H9 (cell line): ENCODE data around the gene BLMH. TPM values are rescaled to one million over a fixed set of nuclear protein-coding genes. Genes with fewer than 3 reads are reported as not detected.

Experiments used
- DNase-seq: peaks from one replicate; pipeline ENCODE4 v3.0.0-alpha.2; 2017
- H2AFZ ChIP-seq: one replicate; pipeline ENCODE4 v1.6.1; 2013; ENCODE audit warnings: mild to moderate bottlenecking, low read length, control low read depth, moderate library complexity
- H2AK5ac ChIP-seq: 2 replicates; pipeline ENCODE4 v1.6.1; 2013; ENCODE audit warnings: low read length, control low read depth, mixed read lengths; ENCODE audit not compliant: insufficient read length
- H2BK120ac ChIP-seq: one replicate; pipeline ENCODE4 v1.6.1; 2013; ENCODE audit warnings: low read depth, mild to moderate bottlenecking, low read length, control low read depth, inconsistent platforms; ENCODE audit not compliant: poor library complexity, severe bottlenecking
- H2BK12ac ChIP-seq: 2 replicates; pipeline ENCODE4 v1.6.1; 2013; ENCODE audit warnings: low read length, control low read depth, mixed read lengths, low read depth; ENCODE audit not compliant: insufficient read length
- H2BK15ac ChIP-seq: 2 replicates; pipeline ENCODE4 v1.6.1; 2013; ENCODE audit warnings: low read depth, low read length, control low read depth
- H2BK20ac ChIP-seq: one replicate; pipeline ENCODE4 v1.6.1; 2013; ENCODE audit warnings: low read depth, mild to moderate bottlenecking, low read length, control low read depth, inconsistent platforms; ENCODE audit not compliant: poor library complexity, severe bottlenecking
- H2BK5ac ChIP-seq: 2 replicates; pipeline ENCODE4 v1.6.1; 2013; ENCODE audit warnings: low read length, control low read depth, mixed read lengths; ENCODE audit not compliant: insufficient read length
- H3K14ac ChIP-seq: 2 replicates; pipeline ENCODE4 v1.6.1; 2013; ENCODE audit warnings: low read length, control low read depth; ENCODE audit not compliant: insufficient read depth
- H3K18ac ChIP-seq: 2 replicates; pipeline ENCODE4 v1.6.1; 2013; ENCODE audit warnings: low read depth, mild to moderate bottlenecking, mixed read lengths, low read length, control low read depth; ENCODE audit not compliant: insufficient read length
- H3K23ac ChIP-seq: 2 replicates; pipeline ENCODE4 v1.6.1; 2013; ENCODE audit warnings: low read length, control low read depth, mixed read lengths, low read depth; ENCODE audit not compliant: insufficient read length
- H3K23me2 ChIP-seq: 2 replicates; pipeline ENCODE4 v1.6.1; 2013; ENCODE audit warnings: low read depth, mild to moderate bottlenecking, mixed read lengths, low read length, control low read depth; ENCODE audit not compliant: insufficient read length, poor library complexity, severe bottlenecking
- H3K27ac ChIP-seq: 2 replicates; pipeline ENCODE4 v1.5.1; 2013; ENCODE audit warnings: low read length, control low read depth, mixed read lengths, low read depth; ENCODE audit not compliant: insufficient read length
- H3K27me3 ChIP-seq: 2 replicates; pipeline ENCODE4 v1.6.1; 2013; ENCODE audit warnings: low read length, control low read depth, inconsistent platforms; ENCODE audit not compliant: insufficient read depth
- H3K4ac ChIP-seq: 2 replicates; pipeline ENCODE4 v1.6.1; 2013; ENCODE audit warnings: low read depth, mild to moderate bottlenecking, control low read depth, inconsistent platforms, low read length, moderate library complexity
- H3K4me1 ChIP-seq: 2 replicates; pipeline ENCODE4 v1.6.1; 2013; ENCODE audit warnings: low read length, control low read depth, inconsistent platforms; ENCODE audit not compliant: insufficient read depth
- H3K4me2 ChIP-seq: 2 replicates; pipeline ENCODE4 v1.6.1; 2013; ENCODE audit warnings: low read length, control low read depth, mixed read lengths; ENCODE audit not compliant: insufficient read length, insufficient read depth
- H3K56ac ChIP-seq: 2 replicates; pipeline ENCODE4 v1.6.1; 2013; ENCODE audit warnings: low read depth, mild to moderate bottlenecking, mixed read lengths, low read length, control low read depth; ENCODE audit not compliant: insufficient read length
- H3K79me1 ChIP-seq: 2 replicates; pipeline ENCODE4 v1.6.1; 2013; ENCODE audit warnings: low read depth, mild to moderate bottlenecking, moderate library complexity, low read length, control low read depth, inconsistent platforms; ENCODE audit not compliant: insufficient read depth, poor library complexity, severe bottlenecking
- H3K79me2 ChIP-seq: 2 replicates; pipeline ENCODE4 v1.6.1; 2013; ENCODE audit warnings: low read length, control low read depth, inconsistent platforms; ENCODE audit not compliant: insufficient read depth
- H3K9ac ChIP-seq: 2 replicates; pipeline ENCODE4 v1.6.1; 2013; ENCODE audit warnings: low read length, control low read depth, mixed read lengths; ENCODE audit not compliant: insufficient read length; ENCODE audit errors: extremely low read depth
- H3K9me3 ChIP-seq: one replicate; pipeline ENCODE4 v1.6.1; 2013; ENCODE audit warnings: low read depth, low read length, inconsistent platforms; ENCODE audit not compliant: control insufficient read depth
- H3T11ph ChIP-seq: one replicate; pipeline ENCODE4 v1.6.1; 2013; ENCODE audit warnings: mild to moderate bottlenecking, low read length, control low read depth, inconsistent platforms
- H4K20me1 ChIP-seq: one replicate; pipeline ENCODE4 v1.6.1; 2013; ENCODE audit not compliant: control insufficient read depth, insufficient read length, insufficient read depth
- H4K5ac ChIP-seq: 2 replicates; pipeline ENCODE4 v1.6.1; 2013; ENCODE audit warnings: low read depth, mild to moderate bottlenecking, mixed read lengths, low read length, control low read depth; ENCODE audit not compliant: insufficient read length
- H4K8ac ChIP-seq: replicated peaks from 2 replicates; pipeline ENCODE4 v1.6.1; 2013; ENCODE audit warnings: low read length, control low read depth, mixed read lengths, low read depth; ENCODE audit not compliant: insufficient read length
- H4K91ac ChIP-seq: 2 replicates; pipeline ENCODE4 v1.6.1; 2013; ENCODE audit warnings: low read depth, mild to moderate bottlenecking, moderate library complexity, mixed read lengths, low read length, control low read depth; ENCODE audit not compliant: insufficient read length
- H3K27ac Mint-ChIP-seq, 3 experiments: 2 replicates in 2 of 3; 3 replicates in 1 of 3; pipeline ENCODE4 v1.8.0; 2020 to 2021; ENCODE audit warnings: mixed read lengths in 3 of 3, mild to moderate bottlenecking in 1 of 3, moderate library complexity in 1 of 3
- H3K27me3 Mint-ChIP-seq: 2 replicates; pipeline ENCODE4 v1.8.0; 2021; ENCODE audit warnings: low read depth, mild to moderate bottlenecking, moderate library complexity, mixed read lengths
- H3K36me3 Mint-ChIP-seq, 3 experiments: 2 replicates in 2 of 3; 3 replicates in 1 of 3; pipeline ENCODE4 v1.8.0; 2020 to 2021; ENCODE audit warnings: low read depth in 3 of 3, mixed read lengths in 3 of 3; ENCODE audit not compliant: insufficient read depth in 1 of 3
- H3K4me1 Mint-ChIP-seq, 2 experiments: 2 replicates each; pipeline ENCODE4 v1.8.0; 2020; ENCODE audit warnings: mixed read lengths in 2 of 2
- H3K4me3 Mint-ChIP-seq, 2 experiments: 2 replicates in 1 of 2; 3 replicates in 1 of 2; pipeline ENCODE4 v1.8.0; 2020 to 2021; ENCODE audit warnings: mild to moderate bottlenecking in 2 of 2, mixed read lengths in 2 of 2, moderate library complexity in 1 of 2
- H3K9me3 Mint-ChIP-seq, 2 experiments: 2 replicates in 1 of 2; 3 replicates in 1 of 2; pipeline ENCODE4 v1.8.0; 2020; ENCODE audit warnings: mild to moderate bottlenecking in 2 of 2, mixed read lengths in 2 of 2, moderate library complexity in 1 of 2
- CTCF ChIP-seq: fragments of 200-600 bp; sonication (generic); conservative IDR thresholded peaks from 3 replicates; pipeline ENCODE4 v1.8.0; 2021; ENCODE audit warnings: antibody characterized with exemption, mild to moderate bottlenecking
- WGBS: extraction: QIAGEN DNeasy Blood & Tissue Kit; methylation state at CpG from one replicate; pipeline ENCODE4 v1.1.7; 2013; ENCODE audit warnings: missing lambda C conversion rate, low lambda C conversion rate, mixed read lengths; ENCODE audit not compliant: insufficient read length; ENCODE audit errors: extremely low coverage; 5-methylcytosine and 5-hydroxymethylcytosine counted together
- total RNA-seq: library from RNA; stranded (reverse); gene quantifications from 2 replicates; pipeline ENCODE4 v1.2.1, GENCODE V29; 2021

The BLMH gene
- total RNA-seq, 1 experiment from 2014 or later: 74.7 TPM

GRCh38 chr17:30228011-30228410, 63.7 kb downstream of the BLMH start:
- Histone ChIP-seq H2BK120ac (no peak overlapping the region), H4K91ac (no peak overlapping the region), H3K9ac (no peak overlapping the region), H3K4me2 (no peak overlapping the region), H3K4me1 (no peaks in the 10 kb centered on the region), H3K27ac (no peak overlapping the region), H2BK20ac (no peak overlapping the region), H3T11ph (no peak overlapping the region), H3K23me2 (no peaks in the 10 kb centered on the region), H4K5ac (no peak overlapping the region), H2BK5ac (no peak overlapping the region), H2AK5ac (no peak overlapping the region), H2BK12ac (no peak overlapping the region), H3K79me2 (no peaks in the 10 kb centered on the region), H3K4ac (no peak overlapping the region), H3K14ac (no peak overlapping the region), H2AFZ (no peak overlapping the region), H3K18ac (no peak overlapping the region), H4K8ac (no peak overlapping the region), H3K27me3 (no peaks in the 10 kb centered on the region), H2BK15ac (no peak overlapping the region), H3K79me1 (no peaks in the 10 kb centered on the region), H3K9me3 (no peaks in the 10 kb centered on the region), H4K20me1 (no peaks in the 10 kb centered on the region), H3K56ac (no peak overlapping the region), H3K23ac (no peak overlapping the region)
- no CpG with 5 or more reads among the region's 3 CpGs for WGBS
- Mint-ChIP-seq H3K27ac (no peak overlapping the region), H3K27me3 (peaks cover 37% of the 10 kb centered on the region), H3K4me3 (no peak overlapping the region), H3K4me1 (peaks cover 14 to 16% of the 10 kb centered on the region in 2 experiments), H3K9me3 (no peaks in the 10 kb centered on the region), H3K36me3 (no peaks in the 10 kb centered on the region)
- DNase-seq: no peak
- no peak for TF ChIP-seq CTCF
